ENCODE data around the gene ACTRT1. TPM values are rescaled to one million over a fixed set of nuclear protein-coding genes. Genes with fewer than 3 reads are reported as not detected.

ACTRT1 gene
- not detected for total RNA-seq

- ATAC-seq (ENCODE audit: low FRiP score) (no peak), DNase-seq (ENCODE audit: low spot score) (no peak)
- no peak for TF ChIP-seq CTCF (IDR thresholded peaks at IDR 0.05)
Measured at GRCh38 chrX:128052303-128052702, at the start of gene ACTRT1. Gene ACTRT1 (minus strand): TSS chrX:128052403. CDS start chrX:128052206, 197 bp downstream.

- DNase-seq (ENCODE audit: low spot score) = no peak
- ATAC-seq (ENCODE audit: low FRiP score) = no peak
- TF ChIP-seq CTCF (IDR thresholded peaks at IDR 0.05) = no peak
Measured at GRCh38 chrX:128078545-128078944, 26.3 kb upstream of the ACTRT1 start.

- no peak for TF ChIP-seq CTCF (IDR thresholded peaks at IDR 0.05)
- ATAC-seq (ENCODE audit: low FRiP score) (no peak), DNase-seq (ENCODE audit: low spot score) (no peak)
Measured at GRCh38 chrX:128057421-128057820, 5.2 kb upstream of the ACTRT1 start.

GRCh38 chrX:128051526-128051925 is 677 bp downstream of the ACTRT1 start:
- TF ChIP-seq CTCF (IDR thresholded peaks at IDR 0.05) = no peak
- no peak for DNase-seq (ENCODE audit: low spot score)
- ATAC-seq (ENCODE audit: low FRiP score) = no peak

DNA sequence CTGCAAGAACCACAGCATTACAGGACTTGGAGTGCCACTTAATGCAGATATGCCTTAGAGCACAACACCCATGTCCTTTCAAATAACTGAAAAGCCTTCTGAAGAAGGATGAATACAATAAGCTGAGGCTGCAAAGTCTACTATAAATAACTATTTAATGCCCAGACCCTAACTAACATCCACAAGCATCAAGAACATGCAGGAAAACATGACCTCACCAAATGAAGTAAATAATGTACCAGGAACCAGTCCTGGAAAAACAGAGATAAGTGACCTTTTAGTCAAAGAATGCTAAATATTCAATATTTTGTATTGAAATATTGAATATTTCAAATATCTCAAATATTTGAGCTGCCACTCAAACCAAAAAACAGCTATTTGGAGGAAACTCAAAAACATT is 16.9 kb downstream of the ACTRT1 start:
- no peak for DNase-seq (ENCODE audit: low spot score)
- TF ChIP-seq CTCF (IDR thresholded peaks at IDR 0.05) = no peak
- ATAC-seq (ENCODE audit: low FRiP score) = no peak

GRCh38 chrX:128021566-128021965 is 30.6 kb downstream of the ACTRT1 start:
- DNase-seq (ENCODE audit: low spot score) (no peak), ATAC-seq (ENCODE audit: low FRiP score) (no peak)
- no peak for TF ChIP-seq CTCF (IDR thresholded peaks at IDR 0.05)

- DNase-seq (ENCODE audit: low spot score) (no peak), ATAC-seq (ENCODE audit: low FRiP score) (no peak)
- no peak for TF ChIP-seq CTCF (IDR thresholded peaks at IDR 0.05)
Measured at GRCh38 chrX:128020701-128021100, 31.5 kb downstream of the ACTRT1 start.
